ENCODE measurements around the gene TEX22. TPM values are rescaled to one million over a fixed set of nuclear protein-coding genes. Genes with fewer than 3 reads are reported as not detected.

The TEX22 gene
- total RNA-seq, 1 donor from 2014 or later: 5.7 TPM

DNA sequence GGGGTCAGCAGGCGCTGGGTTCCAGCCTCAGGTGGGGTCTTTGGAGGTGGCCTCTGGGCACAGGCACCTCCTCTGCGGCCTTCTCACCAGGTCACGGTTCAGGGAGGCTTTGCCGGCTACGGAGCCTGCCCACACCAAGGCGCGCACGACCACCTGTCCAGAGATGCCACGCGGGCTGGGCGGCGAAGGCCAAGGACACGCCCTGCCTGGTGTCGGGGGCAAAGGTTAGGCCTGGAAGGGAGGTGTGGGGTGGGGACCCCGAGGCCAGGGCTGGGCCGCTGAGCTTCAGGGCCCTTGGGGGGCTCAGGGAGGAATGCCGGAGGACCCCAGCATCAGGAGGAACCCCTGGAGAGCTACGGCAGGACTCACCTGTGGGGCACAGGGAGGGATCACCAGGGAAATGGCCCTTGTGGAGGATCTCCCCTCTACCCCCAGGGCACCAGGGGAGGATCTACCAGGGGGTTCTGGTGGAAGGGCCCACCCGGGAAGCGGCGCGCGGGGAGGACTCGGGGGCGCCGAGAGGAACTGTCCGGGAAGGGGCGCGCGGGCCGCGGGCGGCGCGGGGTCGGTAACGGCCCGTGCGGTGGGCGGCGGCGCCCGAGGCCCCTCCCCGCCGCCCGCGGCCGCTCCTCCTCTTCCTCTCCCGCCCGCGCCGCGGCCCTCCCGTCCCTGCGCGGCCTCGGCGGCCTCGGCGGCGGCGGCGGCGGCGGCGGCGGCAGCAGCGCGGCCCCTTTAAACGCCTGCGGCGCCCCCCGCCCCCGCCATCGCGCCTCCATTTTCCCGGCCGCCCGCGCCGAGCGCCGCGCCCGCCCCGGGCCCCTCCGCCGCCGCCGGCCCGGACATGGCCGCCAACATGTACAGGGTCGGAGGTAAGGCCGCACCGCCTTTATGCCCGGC lies 21.1 kb downstream of the TEX22 start, which contains the start of gene MTA1:
Gene MTA1 (plus strand): TSS at position 633 of the 897 bp plus-strand sequence. CDS start 209 bp downstream, at position 842.
- intact Hi-C loops (cut with micrococcal nuclease): loop anchor here (2.0 kb wide), 1 partner anchor 71 kb away; the partner anchor contains the start of gene TEDC1

GRCh38 chr14:105420101-105420973 lies 22.0 kb downstream of the TEX22 start:
- intact Hi-C loops (cut with micrococcal nuclease): no loop called here

DNA sequence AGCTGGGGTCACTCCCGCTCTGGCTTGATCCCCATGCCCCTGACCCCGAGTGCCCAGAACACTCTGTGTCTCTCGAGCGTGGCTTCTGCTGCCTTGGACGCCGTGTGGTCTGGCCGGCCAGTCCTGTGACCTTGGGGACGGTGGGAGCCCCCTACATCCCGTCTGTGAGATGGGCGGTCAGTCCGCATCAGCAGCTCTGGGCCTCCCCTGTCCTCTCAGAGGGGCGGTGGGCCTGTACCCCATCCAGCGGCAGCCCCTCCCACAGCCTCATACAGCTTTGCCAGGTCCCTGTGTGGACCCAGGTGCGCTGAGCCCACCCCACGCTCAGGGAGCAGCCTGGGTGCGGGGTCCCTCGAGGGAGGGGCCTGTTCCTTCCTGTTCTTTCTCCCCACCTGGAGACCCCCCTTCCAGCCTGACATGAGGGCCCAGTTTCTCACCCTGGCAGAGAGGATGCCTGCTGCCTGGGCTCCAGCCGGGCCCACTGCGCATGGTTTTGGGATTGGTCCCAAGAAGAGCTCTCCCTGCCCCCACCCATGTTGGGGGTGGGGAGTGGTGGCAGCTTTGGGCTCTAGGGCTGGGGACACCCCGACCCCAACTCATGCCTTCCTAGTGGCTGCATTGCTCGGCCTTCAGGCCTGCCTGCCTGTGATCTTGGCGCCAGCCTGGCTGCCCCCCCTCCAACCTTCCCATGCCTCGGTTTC lies 22.8 kb downstream of the TEX22 start:
- intact Hi-C loops (cut with micrococcal nuclease): no loop called here

DNA sequence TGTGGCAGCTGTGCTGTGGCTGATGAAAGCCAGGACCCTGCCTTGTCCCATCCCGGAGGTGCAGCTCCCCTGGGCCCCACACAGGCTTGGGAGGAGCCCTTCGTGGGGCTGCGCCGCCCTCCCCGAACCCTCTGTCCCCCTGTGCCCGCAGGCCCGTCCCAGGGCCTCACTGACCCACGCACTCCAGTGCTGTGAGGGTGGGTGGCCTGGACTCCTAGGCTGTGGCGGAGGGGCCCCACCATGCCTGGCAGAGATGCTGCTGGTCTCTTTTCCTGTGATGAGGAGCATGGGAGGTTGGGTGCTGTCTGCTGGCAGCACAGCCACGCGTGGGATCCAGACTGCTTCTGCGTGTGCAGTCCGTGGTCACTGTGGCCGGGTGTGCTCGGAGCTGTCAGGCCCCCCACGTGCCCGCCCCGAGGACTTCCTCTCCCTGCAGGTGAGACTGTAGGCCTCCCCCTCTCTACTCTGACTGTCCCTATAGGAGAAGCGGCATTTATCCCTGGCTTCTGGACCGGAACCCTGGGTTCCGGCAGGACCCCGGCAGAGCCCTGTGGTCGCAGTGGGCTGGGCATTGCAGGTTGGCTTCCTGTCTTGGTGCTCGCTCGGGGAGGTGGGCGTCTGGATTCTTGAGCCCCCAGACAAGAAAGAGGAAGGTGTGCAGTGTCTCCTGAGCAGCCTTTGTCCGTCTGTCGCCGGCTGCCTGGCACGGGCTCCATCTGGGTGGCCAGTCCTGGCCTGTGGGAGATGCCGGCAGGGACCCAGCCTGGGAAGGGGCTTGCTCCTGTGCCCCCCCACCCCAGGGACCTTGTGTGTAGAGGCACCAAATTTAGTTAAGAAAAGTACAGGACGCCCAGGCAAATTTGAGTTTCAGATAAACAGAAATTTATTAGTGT lies 23.6 kb downstream of the TEX22 start:
- intact Hi-C loops (cut with micrococcal nuclease): no loop called here

DNA sequence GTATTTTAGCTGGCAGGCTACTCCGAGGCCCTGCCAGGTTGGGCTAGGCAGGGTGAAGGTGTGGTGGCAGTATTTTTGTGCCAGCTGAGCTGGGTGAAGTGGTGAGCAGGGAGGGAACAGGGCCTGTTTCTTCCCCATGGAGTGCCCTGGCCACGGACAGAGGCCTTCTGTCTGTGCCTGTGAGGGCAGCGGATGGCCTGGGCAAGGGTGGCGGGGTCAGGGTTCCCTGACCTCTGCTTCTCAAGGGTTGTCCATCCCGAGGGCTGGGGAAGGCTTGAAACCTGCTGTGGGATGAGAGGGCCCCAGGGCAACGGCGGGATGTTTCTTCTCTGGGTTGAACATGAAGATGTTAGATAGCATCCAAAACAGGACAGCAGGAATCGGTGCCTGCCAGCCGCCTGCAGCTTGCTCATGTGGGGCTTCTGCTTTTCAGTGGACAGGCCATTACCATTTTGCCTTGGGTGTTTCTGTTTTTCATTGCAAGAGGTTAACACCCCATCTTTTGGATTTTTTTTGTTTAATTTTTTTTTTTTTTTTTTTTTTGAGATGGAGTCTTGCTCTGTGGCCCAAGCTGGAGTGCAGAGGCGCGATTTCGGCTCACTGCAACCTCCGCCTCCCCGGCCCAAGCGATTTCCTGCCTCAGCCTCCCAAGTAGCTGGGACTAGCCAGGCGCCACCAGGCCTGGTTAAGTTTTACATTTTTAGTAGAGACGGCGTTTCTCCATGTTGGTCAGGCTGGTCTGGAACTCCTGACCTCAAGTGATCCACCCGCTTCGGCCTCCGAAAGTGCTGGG lies 24.6 kb downstream of the TEX22 start:
- intact Hi-C loops (cut with micrococcal nuclease): no loop called here

GRCh38 chr14:105423488-105424195 lies 25.3 kb downstream of the TEX22 start:
- intact Hi-C loops (cut with micrococcal nuclease): no loop called here

DNA sequence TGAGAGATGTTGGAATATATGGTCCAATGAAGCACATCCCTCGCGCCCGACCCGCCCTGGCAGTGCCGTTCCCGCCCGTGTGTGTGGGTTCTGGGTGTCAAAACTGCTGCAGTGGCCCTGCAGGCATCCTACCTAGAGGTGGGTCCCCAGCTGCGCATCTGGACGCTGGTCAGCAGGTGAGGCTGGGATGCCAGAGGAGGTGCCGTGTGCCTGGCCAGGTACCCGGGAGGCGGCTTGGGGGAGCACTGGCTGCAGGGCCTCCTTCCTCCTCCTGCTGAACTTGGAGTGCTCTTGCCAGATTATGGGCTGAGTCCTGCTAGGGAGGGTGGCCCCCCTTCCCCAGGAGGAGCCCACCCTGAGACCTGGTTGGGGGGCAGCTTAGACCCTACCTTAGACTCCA lies 26.5 kb downstream of the TEX22 start:
- intact Hi-C loops (cut with micrococcal nuclease): no loop called here

DNA sequence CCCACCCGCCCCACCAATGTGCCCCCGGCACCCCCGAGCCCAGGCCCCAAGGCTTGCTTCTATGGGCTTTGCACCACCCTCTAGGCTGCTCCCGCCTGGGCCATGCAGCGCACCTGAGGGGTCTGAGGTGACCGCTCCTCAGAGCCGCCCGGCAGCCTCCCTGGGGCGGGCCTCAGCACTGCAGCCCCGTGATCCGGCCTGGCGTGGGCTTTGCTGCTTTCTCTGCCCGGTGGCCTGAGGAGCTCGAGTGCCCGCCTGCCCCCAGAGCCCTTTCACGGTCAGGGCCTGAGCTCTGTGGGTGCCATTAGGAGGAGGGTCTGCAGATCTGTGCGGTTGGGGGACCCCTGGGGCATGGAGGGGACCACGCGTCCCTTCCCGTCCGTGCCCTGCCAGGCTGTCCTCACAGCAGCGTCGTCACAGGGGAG lies 27.5 kb downstream of the TEX22 start:
- intact Hi-C loops (cut with micrococcal nuclease): no loop called here

- intact Hi-C loops (cut with micrococcal nuclease): no loop called here
These were observed 28.2 kb downstream of the TEX22 start for GRCh38 chr14:105426416-105427130.

DNA sequence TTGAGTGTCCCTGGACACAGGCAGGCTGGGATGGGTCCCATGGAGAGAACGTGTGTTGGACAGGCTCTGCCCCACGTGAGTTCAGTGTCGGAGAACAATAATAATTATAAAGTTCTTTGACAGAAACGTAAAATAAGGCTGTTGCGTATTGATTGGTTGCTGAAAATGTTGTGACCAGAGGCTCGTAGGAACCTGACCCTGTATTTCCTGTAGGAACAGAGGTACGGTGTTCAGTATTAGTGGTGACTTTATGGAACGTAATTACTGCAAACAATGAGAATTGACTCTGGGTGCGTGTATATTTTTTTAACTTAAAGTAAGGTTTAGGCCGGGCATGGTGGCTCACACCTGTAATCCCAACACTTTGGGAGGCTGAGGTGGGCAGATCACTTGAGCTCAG lies 29.1 kb downstream of the TEX22 start:
- intact Hi-C loops (cut with micrococcal nuclease): no loop called here

- intact Hi-C loops (cut with micrococcal nuclease): no loop called here
These were observed 29.7 kb downstream of the TEX22 start for GRCh38 chr14:105427936-105428485.

DNA sequence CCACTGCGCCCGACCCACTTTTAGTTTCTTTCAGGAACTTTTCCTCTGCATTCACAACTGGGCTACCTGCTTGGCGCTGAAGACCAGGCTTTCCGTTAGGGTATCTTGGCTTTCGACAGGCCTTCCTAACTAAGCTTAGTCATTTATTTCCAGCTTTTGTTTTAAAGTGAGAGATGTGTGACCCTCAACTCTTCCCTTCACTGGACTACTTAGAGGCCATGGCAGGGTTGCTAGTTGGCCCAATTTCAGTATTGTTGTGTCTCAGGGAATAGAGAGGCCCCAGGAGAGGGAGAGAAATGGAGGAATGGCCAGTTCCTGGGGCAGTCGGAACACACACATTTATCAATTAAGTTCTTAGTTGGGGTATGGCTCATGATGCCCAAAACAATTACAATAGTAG lies 31.7 kb downstream of the TEX22 start:
- intact Hi-C loops (cut with micrococcal nuclease): no loop called here

GRCh38 chr14:105430565-105430964 lies 32.2 kb downstream of the TEX22 start:
- intact Hi-C loops (cut with micrococcal nuclease): no loop called here

DNA sequence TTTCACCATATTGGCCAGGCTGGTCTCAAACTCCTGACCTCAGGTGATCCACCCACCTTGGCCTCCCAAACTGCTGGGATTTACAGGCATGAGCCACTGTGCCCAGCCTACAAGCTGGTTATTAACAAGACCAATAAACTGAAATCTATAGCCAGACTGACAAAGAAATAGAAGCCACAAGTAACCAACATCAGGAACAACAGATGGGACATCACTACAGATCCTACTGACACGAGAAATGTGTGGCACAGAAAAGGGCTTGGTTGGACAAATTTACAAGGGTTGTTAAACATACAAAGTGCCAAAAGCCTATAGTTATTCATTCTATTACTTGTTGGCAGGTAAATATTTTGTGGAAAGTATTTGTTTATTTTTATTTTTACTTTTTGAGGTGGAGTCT lies 32.9 kb downstream of the TEX22 start:
- intact Hi-C loops (cut with micrococcal nuclease): no loop called here

GRCh38 chr14:105432657-105433056 lies 34.3 kb downstream of the TEX22 start:
- intact Hi-C loops (cut with micrococcal nuclease): no loop called here

DNA sequence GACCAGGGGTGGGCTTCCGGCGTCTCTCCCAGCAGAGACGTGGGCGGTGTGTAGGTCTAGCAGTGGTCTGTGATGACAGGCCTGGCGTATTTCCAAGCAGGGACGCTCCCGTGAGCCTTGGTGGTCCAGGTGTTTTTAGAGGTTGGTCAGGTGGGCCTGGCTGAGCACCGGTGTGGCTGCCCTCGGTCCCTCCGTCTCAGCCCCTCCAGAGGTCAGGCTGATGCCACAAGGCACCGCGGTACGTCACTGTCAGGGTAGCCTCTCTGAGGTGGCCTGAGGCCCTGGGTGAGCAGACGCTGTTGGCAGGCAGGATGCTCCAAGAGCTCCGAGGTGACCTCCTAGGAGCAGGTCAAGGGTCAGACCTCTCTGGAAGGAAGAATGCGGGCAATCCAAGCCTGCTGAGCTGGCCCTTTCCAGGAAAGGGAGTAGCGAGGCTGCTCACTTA lies 34.8 kb downstream of the TEX22 start:
- intact Hi-C loops (cut with micrococcal nuclease): no loop called here

DNA sequence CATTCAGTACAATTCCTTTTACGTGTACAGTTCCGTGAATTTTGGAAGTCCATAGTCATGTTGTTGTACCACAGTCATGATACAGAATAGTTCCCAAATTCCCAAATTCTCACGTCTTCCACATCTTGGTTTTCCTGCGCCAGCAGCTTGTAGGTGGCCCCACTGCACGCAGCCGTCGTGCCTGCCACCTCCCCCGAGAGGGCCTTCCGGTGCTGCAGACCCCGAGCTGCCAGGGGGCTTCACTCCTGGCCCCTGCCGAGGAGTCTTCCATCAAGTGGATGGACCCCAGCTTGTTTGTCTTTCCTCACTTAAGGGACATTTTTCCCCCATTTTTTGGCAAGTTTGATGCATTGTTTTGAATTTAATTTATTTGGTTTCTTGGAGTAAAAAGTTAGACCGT lies 38.1 kb downstream of the TEX22 start:
- intact Hi-C loops (cut with micrococcal nuclease): no loop called here

Data from T-helper 2 cell treated with Interferon-gamma antibody and Interleukin-4, amounts not matched to agents 100 ng/mL and 5 ng/mL, for 36 hours (primary cell).